Hematopoietic multipotent progenitor cell (in vitro differentiated cells): ENCODE measurements around the gene WASF3. TPM values are rescaled to one million over a fixed set of nuclear protein-coding genes. Genes with fewer than 3 reads are reported as not detected.

ENCODE experiments used
- DNase-seq, 3 donors: peaks; one replicate each; pipeline ENCODE4 v3.0.0-alpha.2; 2011 to 2015; ENCODE audit warnings: low read depth in 2 of 3, low spot score in 2 of 3
- total RNA-seq: library from RNA; depleted of rRNA; stranded (reverse); fragments of >200 nt; gene quantifications from one replicate; pipeline ENCODE4 v1.2.3, GENCODE V29; 2012

Gene WASF3
- total RNA-seq, 1 donor = 0.81 TPM

DNA sequence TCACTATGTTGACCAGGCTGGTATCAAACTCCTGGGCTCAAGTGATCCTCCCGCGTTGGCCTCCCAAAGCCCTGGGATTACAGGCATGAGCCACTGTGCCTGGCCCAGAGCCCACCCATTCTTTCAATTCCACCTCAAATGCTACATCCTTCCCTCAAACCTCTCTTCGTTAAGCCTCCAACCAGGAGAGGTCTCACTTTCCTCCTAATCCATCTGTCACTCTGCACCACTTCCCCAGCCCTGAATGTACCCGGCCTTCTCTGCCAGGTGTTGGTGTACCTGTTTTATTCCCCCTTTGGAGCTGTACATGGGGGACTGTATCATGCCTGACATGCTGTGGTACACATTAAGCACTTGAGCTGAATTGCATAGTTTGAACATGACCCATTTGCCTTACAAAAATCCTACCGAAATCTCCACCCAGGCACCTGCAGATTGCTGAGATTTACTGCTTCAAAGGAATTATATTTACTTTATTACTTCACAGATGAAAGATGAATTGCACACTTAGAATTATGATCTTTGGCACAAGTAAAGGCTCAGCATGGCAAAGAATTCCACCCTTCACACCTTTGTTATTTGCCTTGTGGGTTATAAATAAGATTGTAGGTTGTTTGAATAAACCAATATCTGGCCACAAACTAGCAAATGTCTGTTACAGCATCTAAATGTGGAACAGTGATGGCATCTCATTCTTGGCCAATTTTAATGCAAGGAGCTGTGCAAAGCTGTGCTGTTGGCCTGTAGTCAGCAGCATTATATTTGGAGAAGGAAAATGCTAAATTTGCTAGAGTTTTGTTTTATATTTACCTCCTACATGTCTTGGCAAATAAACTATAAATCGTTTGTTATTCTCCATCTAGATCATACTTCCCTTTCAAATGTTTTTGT is 15.6 kb upstream of the WASF3 start:
- DNase-seq = no peak

GRCh38 chr13:26544707-26545106 is 12.8 kb upstream of the WASF3 start:
- DNase-seq = no peak

DNA sequence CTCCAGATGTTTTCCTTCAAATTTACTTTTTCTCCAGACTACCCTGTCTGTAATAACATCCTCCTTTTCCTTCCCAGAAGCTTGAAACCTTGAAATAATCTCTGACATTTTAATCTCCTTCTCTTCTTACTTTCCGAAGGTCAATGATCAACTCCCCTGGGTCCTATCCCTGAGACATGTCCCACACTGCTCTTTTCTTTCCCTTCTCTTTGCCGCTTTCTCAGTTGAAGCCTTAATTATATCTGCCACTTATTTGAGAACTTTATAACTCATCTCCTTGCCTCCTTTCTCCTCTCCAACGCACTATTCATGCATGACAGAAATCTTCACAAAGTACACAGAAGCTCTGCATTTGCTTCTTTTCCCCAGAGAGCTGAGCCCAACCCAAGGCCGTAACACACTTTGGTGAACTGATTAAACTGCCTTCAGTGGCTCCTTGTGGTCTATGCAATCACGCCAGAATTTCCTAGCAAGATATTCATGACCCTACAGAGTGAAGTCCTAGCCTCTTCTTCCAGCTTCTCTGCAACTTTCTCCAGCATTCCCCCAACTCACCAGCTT is 9.2 kb upstream of the WASF3 start:
- no peak for DNase-seq

- DNase-seq = no peak
These were observed 7.8 kb upstream of the WASF3 start for GRCh38 chr13:26549713-26550112.

- no peak for DNase-seq
These were observed 6.1 kb upstream of the WASF3 start for GRCh38 chr13:26551255-26551860.

GRCh38 chr13:26555413-26555812 is 2.1 kb upstream of the WASF3 start:
- DNase-seq = no peak

DNA sequence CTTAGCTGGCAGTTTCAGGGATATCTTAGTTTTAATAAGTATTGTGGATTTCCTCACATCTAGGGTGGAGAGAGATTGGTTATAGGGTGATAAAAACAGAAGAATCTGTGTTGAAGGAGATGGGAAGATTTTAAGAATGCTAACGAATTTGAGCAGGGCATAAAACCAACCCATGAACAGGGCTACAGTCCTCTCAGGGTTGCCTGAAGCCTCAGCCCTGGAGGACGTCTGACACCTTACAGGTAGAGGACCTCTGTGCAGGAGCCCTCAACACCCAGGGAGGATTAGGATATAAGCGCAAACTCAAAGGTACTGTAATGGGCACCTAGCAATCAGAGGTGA is 461 bp upstream of the WASF3 start:
- no peak for DNase-seq

DNA sequence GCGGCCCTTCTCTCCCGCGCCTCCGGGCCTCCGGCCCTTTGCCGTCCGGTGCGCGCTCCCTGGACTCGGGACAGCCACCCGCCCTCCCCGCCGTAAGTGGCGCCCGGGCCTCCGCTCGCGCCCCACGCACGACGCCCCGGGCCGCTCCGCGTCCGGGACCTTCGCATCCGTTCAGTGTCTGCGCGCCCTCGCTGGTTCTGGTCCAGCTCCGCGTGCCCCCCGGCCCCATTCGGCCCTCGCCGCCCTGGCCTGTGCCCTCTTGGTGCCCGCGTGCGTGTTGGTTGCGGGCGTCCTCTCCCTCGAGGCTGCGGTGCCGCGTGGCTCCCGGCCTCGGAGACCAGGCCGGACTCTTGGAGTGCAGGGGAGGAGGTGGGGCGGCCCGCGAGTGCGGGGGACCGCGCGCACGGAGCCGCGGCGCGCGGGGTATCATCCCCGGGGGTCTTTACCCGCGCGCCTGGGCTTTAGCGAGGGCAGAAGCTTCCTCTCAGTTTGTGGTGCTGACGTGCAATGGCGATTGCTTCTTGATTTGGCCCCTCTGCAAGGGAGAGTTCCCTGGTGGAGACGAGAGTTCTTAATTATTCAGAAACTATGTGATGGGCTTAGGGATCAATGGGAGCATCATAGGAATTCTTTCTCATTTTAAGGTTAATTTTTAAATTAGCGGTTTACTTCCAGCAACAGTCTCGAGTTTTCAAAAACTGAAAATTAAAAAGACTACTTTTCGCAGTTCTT is 757 bp downstream of the WASF3 start:
- peak in 2 of 3 donors; percentile 14 to 28 for DNase-seq

DNA sequence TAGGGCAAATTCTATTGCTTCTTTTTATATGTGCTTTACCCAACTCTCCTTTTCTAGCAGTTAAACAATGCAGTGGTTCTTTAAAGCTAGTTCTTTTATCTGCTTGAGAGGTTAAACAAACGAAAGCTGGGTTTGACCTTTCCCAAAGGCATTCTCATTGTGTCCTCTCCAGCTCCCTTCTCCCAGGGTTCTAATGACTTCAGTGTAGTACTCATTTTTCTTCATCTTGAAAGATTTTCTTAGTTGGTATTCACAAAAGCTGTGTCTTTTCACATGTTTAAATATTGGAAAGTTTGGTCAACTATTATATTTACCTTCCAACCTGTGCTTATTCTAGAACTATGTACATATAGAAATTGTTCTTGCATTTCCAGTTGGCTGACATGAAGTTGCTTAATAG is 1.5 kb downstream of the WASF3 start:
- DNase-seq = peak in 1 of 3 donors; percentile 2

- no peak for DNase-seq
These were observed 3.0 kb downstream of the WASF3 start for GRCh38 chr13:26560456-26560855.

GRCh38 chr13:26561067-26561466 is 3.6 kb downstream of the WASF3 start:
- DNase-seq = no peak

- no peak for DNase-seq
These were observed 4.4 kb downstream of the WASF3 start for GRCh38 chr13:26561651-26562511.

GRCh38 chr13:26562512-26562890 is 5.0 kb downstream of the WASF3 start:
- DNase-seq = no peak

- no peak for DNase-seq
These were observed 6.2 kb downstream of the WASF3 start for GRCh38 chr13:26563713-26564112.

- DNase-seq = no peak
These were observed 10.8 kb downstream of the WASF3 start for GRCh38 chr13:26568132-26568815.

DNA sequence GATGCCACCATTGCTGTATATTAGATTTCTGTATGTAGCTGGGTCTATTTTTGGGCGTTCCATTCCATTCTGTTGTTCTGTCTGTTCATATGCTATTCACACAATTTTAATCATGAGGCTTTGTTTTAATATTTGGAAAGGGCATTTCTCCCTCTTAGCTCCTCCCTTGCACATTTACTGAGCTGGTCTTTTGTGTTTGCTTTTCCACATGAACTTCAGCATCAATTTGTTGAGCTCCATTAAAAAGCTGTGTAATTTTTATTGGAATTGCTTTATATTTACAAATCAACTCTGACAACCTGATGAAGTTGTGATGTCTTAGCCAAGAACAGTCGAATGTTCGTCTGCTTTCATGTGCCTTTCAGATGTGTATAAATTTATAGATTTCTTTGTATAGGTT is 14.0 kb downstream of the WASF3 start:
- DNase-seq = no peak

DNA sequence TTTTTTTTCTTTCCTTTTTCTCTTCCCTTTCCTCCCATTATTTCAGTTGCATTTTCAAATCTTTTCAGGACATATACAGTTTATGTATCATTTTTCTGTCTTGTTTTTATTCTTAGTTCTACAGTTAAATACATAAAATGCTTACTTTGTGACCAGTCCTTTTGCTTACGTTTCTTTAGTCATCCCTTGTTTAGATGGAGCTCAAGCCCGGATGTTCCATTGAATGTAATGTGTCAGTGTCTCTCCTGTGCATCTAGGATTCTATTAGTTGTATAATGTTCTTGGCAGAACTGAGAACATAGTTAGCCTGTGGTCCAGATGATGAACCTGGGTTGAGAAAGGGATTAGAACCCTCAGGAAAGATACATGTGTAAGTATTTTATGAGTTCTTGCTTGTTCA is 17.8 kb downstream of the WASF3 start:
- DNase-seq = no peak

GRCh38 chr13:26579580-26579979 is 22.1 kb downstream of the WASF3 start:
- no peak for DNase-seq

- DNase-seq = no peak
These were observed 26.2 kb downstream of the WASF3 start for GRCh38 chr13:26583662-26584061.

GRCh38 chr13:26584713-26585112 is 27.2 kb downstream of the WASF3 start:
- no peak for DNase-seq
